ENCODE data around the gene IRX4.

GRCh38 chr5:1921711-1922110 is 39.0 kb upstream of the IRX4 start:
- TF ChIP-seq POLR2A (IDR thresholded peaks at IDR 0.05) (no peak), CTCF (IDR thresholded peaks at IDR 0.05 in 8 of 11, conservative IDR thresholded peaks at IDR 0.05 in 3 of 11) (no peak), POLR2AphosphoS5 (IDR thresholded peaks at IDR 0.05) (no peak)

All from spleen (tissue), 7 donors.